ENCODE data around the gene TENM4.

The TENM4 gene

GRCh38 chr11:79440571-79441460, at the start of gene TENM4:
Gene TENM4 (minus strand): TSS chr11:79441030. CDS start chr11:79069944, 371,086 bp downstream.
- POLR2A ChIA-PET: no interaction called here
- TF ChIP-seq CTCF (IDR thresholded peaks at IDR 0.05; ENCODE audit: control extremely low read depth, extremely low read depth, low read depth, missing control alignments): peak; percentile 7
- DNase-seq (ENCODE audit: extremely low spot score): peak; percentile 41
- CTCF ChIA-PET: interaction anchor here (1.0 to 1.7 kb wide), 5 partner anchors 25 to 715 kb away, joined by 3 to 6 read pairs (median 3); no protein-coding TSS in a partner anchor

GRCh38 chr11:79488286-79488685, 47.5 kb upstream of the TENM4 start:
- ChIA-PET POLR2A (no interaction called here), CTCF (interaction anchor here (1.7 kb wide), 1 partner anchor 88 kb away, joined by 4 read pairs; no protein-coding TSS in a partner anchor)
- no peak for TF ChIP-seq CTCF (IDR thresholded peaks at IDR 0.05; ENCODE audit: control extremely low read depth, extremely low read depth, low read depth, missing control alignments)
- DNase-seq (ENCODE audit: extremely low spot score): no peak

GRCh38 chr11:79487412-79487811, 46.6 kb upstream of the TENM4 start:
- CTCF ChIA-PET: interaction anchor here (1.1 to 1.7 kb wide), 3 partner anchors 87 to 842 kb away, joined by 3 to 6 read pairs (median 4); no protein-coding TSS in a partner anchor
- no peak for TF ChIP-seq CTCF (IDR thresholded peaks at IDR 0.05; ENCODE audit: control extremely low read depth, extremely low read depth, low read depth, missing control alignments)
- POLR2A ChIA-PET: no interaction called here
- DNase-seq (ENCODE audit: extremely low spot score): no peak

GRCh38 chr11:79486242-79486984, 45.6 kb upstream of the TENM4 start:
- POLR2A ChIA-PET: no interaction called here
- CTCF ChIA-PET: interaction anchor here (1.1 to 2.3 kb wide), 3 partner anchors 8 to 841 kb away, joined by 3 to 6 read pairs (median 5); no protein-coding TSS in a partner anchor
- no peak for TF ChIP-seq CTCF (IDR thresholded peaks at IDR 0.05; ENCODE audit: control extremely low read depth, extremely low read depth, low read depth, missing control alignments)
- DNase-seq (ENCODE audit: extremely low spot score): no peak

GRCh38 chr11:79485694-79486093, 44.9 kb upstream of the TENM4 start:
- DNase-seq (ENCODE audit: extremely low spot score): no peak
- POLR2A ChIA-PET: no interaction called here
- CTCF ChIA-PET: interaction anchor here (0.7 to 2.3 kb wide), 3 partner anchors 9 to 85 kb away, joined by 4 to 6 read pairs (median 5); no protein-coding TSS in a partner anchor
- TF ChIP-seq CTCF (IDR thresholded peaks at IDR 0.05; ENCODE audit: control extremely low read depth, extremely low read depth, low read depth, missing control alignments): no peak

GRCh38 chr11:79484872-79485271, 44.0 kb upstream of the TENM4 start:
- ChIA-PET POLR2A (no interaction called here), CTCF (interaction anchor here (0.7 to 2.3 kb wide), 2 partner anchors 10 to 84 kb away, joined by 4 to 5 read pairs; no protein-coding TSS in a partner anchor)
- no peak for TF ChIP-seq CTCF (IDR thresholded peaks at IDR 0.05; ENCODE audit: control extremely low read depth, extremely low read depth, low read depth, missing control alignments)
- DNase-seq (ENCODE audit: extremely low spot score): no peak
